ENCODE measurements around the gene MAPK4. TPM values are rescaled to one million over a fixed set of nuclear protein-coding genes. Genes with fewer than 3 reads are reported as not detected.

MAPK4 gene
- total RNA-seq, 2 donors from 2014 or later = 19.9 to 64.4 TPM

GRCh38 chr18:50642439-50642838, 82.6 kb downstream of the MAPK4 start:
- no peak for DNase-seq
- no peak for ATAC-seq
- intact Hi-C loops (cut with DNase I) = no loop called here

GRCh38 chr18:50644146-50644545, 84.3 kb downstream of the MAPK4 start:
- intact Hi-C loops (cut with DNase I) = no loop called here
- ATAC-seq = no peak
- DNase-seq = no peak

GRCh38 chr18:50644807-50645206, 84.9 kb downstream of the MAPK4 start:
- no peak for DNase-seq
- peak; percentile 35 to 36 for ATAC-seq
- intact Hi-C loops (cut with DNase I) = no loop called here

- no peak for ATAC-seq
- intact Hi-C loops (cut with DNase I) = no loop called here
- no peak for DNase-seq
Observed at GRCh38 chr18:50647237-50647636, 87.3 kb downstream of the MAPK4 start.

GRCh38 chr18:50647792-50648191, 87.9 kb downstream of the MAPK4 start:
- ATAC-seq (no peak), DNase-seq (no peak)
- intact Hi-C loops (cut with DNase I) = no loop called here

- ATAC-seq (peak; percentile 87 to 92), DNase-seq (peak; percentile 79)
- intact Hi-C loops (cut with DNase I) = loop anchor here in 1 of 2 donors (5.0 kb wide), 1 partner anchor 38 kb away; no protein-coding TSS in a partner anchor
Observed at GRCh38 chr18:50649821-50650220, 89.9 kb downstream of the MAPK4 start.

GRCh38 chr18:50651334-50651733, 91.4 kb downstream of the MAPK4 start:
- DNase-seq = no peak
- intact Hi-C loops (cut with DNase I) = loop anchor here in 1 of 2 donors (5.0 kb wide), 1 partner anchor 39 kb away; no protein-coding TSS in a partner anchor
- ATAC-seq = no peak

GRCh38 chr18:50653402-50654093, 93.7 kb downstream of the MAPK4 start:
- intact Hi-C loops (cut with DNase I) = loop anchor here in 1 of 2 donors (5.0 kb wide), 1 partner anchor 41 kb away; no protein-coding TSS in a partner anchor
- DNase-seq (peak; percentile 51), ATAC-seq (peak; percentile 24 to 48)

- intact Hi-C loops (cut with DNase I) = loop anchor here in 1 of 2 donors (5.0 kb wide), 1 partner anchor 42 kb away; no protein-coding TSS in a partner anchor
- no peak for DNase-seq
Observed at GRCh38 chr18:50654211-50654610, 94.3 kb downstream of the MAPK4 start.

GRCh38 chr18:50654658-50655550, 95.0 kb downstream of the MAPK4 start:
- ATAC-seq = peak; percentile 28 to 39
- no peak for DNase-seq
- intact Hi-C loops (cut with DNase I) = loop anchor here in 1 of 2 donors (5.0 kb wide), 1 partner anchor 43 kb away; no protein-coding TSS in a partner anchor

More at GRCh38 chr18:50654211-50654610, 94.3 kb downstream of the MAPK4 start:
- ATAC-seq = no peak

- ATAC-seq (peak in 1 of 2 donors; percentile 47), DNase-seq (no peak)
- intact Hi-C loops (cut with DNase I) = no loop called here
Observed at GRCh38 chr18:50656396-50656795, 96.5 kb downstream of the MAPK4 start.

GRCh38 chr18:50656841-50657470, 97.1 kb downstream of the MAPK4 start:
- intact Hi-C loops (cut with DNase I) = no loop called here
- ATAC-seq (peak in 1 of 2 donors; percentile 14), DNase-seq (no peak)

GRCh38 chr18:50658601-50659000, 98.7 kb downstream of the MAPK4 start:
- intact Hi-C loops (cut with DNase I) = no loop called here
- no peak for ATAC-seq
- no peak for DNase-seq

GRCh38 chr18:50659091-50660003, 99.5 kb downstream of the MAPK4 start:
- intact Hi-C loops (cut with DNase I) = no loop called here
- DNase-seq (no peak), ATAC-seq (peak; percentile 56 to 73)

GRCh38 chr18:50661013-50661412, 101.1 kb downstream of the MAPK4 start:
- intact Hi-C loops (cut with DNase I) = no loop called here
- ATAC-seq (no peak), DNase-seq (no peak)

GRCh38 chr18:50662177-50662576, 102.3 kb downstream of the MAPK4 start:
- ATAC-seq = no peak
- intact Hi-C loops (cut with DNase I) = no loop called here
- no peak for DNase-seq

- DNase-seq = no peak
- intact Hi-C loops (cut with DNase I) = no loop called here
- ATAC-seq = peak; percentile 20 to 27
Observed at GRCh38 chr18:50662775-50663383, 103.0 kb downstream of the MAPK4 start.
